Measurements from ENCODE around the gene MGLL. TPM values are rescaled to one million over a fixed set of nuclear protein-coding genes. Genes with fewer than 3 reads are reported as not detected.

The MGLL gene
- total RNA-seq, 3 donors from 2014 or later = 25.8 to 79.5 (median 30.2) TPM

- intact Hi-C loops (cut with DNase I; ENCODE audit: low total_unique reads) = no loop called here
- Histone ChIP-seq H3K27me3 (no peaks in the 10 kb centered on the region), H3K36me3 (no peaks in the 10 kb centered on the region), H3K4me3 (no peak overlapping the region), H3K9me3 (peaks cover 0 to 3% of the 10 kb centered on the region in 2 donors), H3K27ac (peak overlapping the region; percentile 18 to 48), H3K4me1 (no peaks in the 10 kb centered on the region)
- TF ChIP-seq CTCF (IDR thresholded peaks at IDR 0.05) (no peak), POLR2A (IDR thresholded peaks at IDR 0.05) (no peak), POLR2AphosphoS5 (IDR thresholded peaks at IDR 0.05) (no peak)
- no peak for DNase-seq (ENCODE audit: low spot score in 2 of 2)
Measured at GRCh38 chr3:127781411-127782001, 40.8 kb downstream of the MGLL start.

GRCh38 chr3:127780536-127781400 is 41.5 kb downstream of the MGLL start:
- intact Hi-C loops (cut with DNase I; ENCODE audit: low total_unique reads) = no loop called here
- no peaks in the 10 kb centered on the region for H3K36me3 ChIP-seq
- H3K4me3 ChIP-seq = no peak overlapping the region
- H3K9me3 ChIP-seq = peaks cover 0 to 3% of the 10 kb centered on the region in 2 donors
- TF ChIP-seq POLR2AphosphoS5 (IDR thresholded peaks at IDR 0.05) (no peak), POLR2A (IDR thresholded peaks at IDR 0.05) (no peak), CTCF (IDR thresholded peaks at IDR 0.05) (no peak)
- DNase-seq (ENCODE audit: low spot score in 2 of 2) = no peak
- H3K4me1 ChIP-seq = no peaks in the 10 kb centered on the region
- H3K27ac ChIP-seq = peak overlapping the region; percentile 18 to 48
- H3K27me3 ChIP-seq = no peaks in the 10 kb centered on the region

- H3K36me3 ChIP-seq = no peaks in the 10 kb centered on the region
- H3K9me3 ChIP-seq = peaks cover 0 to 3% of the 10 kb centered on the region in 2 donors
- no peak overlapping the region for H3K4me3 ChIP-seq
- intact Hi-C loops (cut with DNase I; ENCODE audit: low total_unique reads) = no loop called here
- H3K27ac ChIP-seq = no peak overlapping the region
- no peaks in the 10 kb centered on the region for H3K4me1 ChIP-seq
- TF ChIP-seq CTCF (IDR thresholded peaks at IDR 0.05) (no peak), POLR2AphosphoS5 (IDR thresholded peaks at IDR 0.05) (no peak), POLR2A (IDR thresholded peaks at IDR 0.05) (no peak)
- H3K27me3 ChIP-seq = no peaks in the 10 kb centered on the region
- no peak for DNase-seq (ENCODE audit: low spot score in 2 of 2)
Measured at GRCh38 chr3:127779747-127780146, 42.6 kb downstream of the MGLL start.

GRCh38 chr3:127777921-127778656 is 44.2 kb downstream of the MGLL start:
- DNase-seq (ENCODE audit: low spot score in 2 of 2) = no peak
- H3K9me3 ChIP-seq = peaks cover 0 to 3% of the 10 kb centered on the region in 2 donors
- H3K27me3 ChIP-seq = no peaks in the 10 kb centered on the region
- H3K27ac ChIP-seq = no peak overlapping the region
- no peak overlapping the region for H3K4me3 ChIP-seq
- no peaks in the 10 kb centered on the region for H3K36me3 ChIP-seq
- no peaks in the 10 kb centered on the region for H3K4me1 ChIP-seq
- TF ChIP-seq POLR2AphosphoS5 (IDR thresholded peaks at IDR 0.05) (no peak), CTCF (IDR thresholded peaks at IDR 0.05) (no peak)
- intact Hi-C loops (cut with DNase I; ENCODE audit: low total_unique reads) = no loop called here

Measured in breast epithelium (tissue), 4 donors.